T47D (cell line): ENCODE data around the gene KCNJ15.

Experiments used
- DNase-seq, 2 experiments: peaks; one replicate each; pipeline versions ENCODE4 v3.0.0 to v3.0.0-alpha.2; 2011 to 2012; ENCODE audit warnings: low read depth in 1 of 2, low spot score in 1 of 2
- JUND ChIP-seq: IDR thresholded peaks from 2 replicates; pipeline ENCODE4 v1.6.1; 2012; ENCODE audit warnings: low read depth
- in situ Hi-C: cut with HindIII; loops from 2 replicates; pipeline ENCODE4 v1.10.0; 2016; ENCODE audit warnings: low sequenced_read_pairs, low pct_unique_long_range_greater_than_20kb

The KCNJ15 gene

DNA sequence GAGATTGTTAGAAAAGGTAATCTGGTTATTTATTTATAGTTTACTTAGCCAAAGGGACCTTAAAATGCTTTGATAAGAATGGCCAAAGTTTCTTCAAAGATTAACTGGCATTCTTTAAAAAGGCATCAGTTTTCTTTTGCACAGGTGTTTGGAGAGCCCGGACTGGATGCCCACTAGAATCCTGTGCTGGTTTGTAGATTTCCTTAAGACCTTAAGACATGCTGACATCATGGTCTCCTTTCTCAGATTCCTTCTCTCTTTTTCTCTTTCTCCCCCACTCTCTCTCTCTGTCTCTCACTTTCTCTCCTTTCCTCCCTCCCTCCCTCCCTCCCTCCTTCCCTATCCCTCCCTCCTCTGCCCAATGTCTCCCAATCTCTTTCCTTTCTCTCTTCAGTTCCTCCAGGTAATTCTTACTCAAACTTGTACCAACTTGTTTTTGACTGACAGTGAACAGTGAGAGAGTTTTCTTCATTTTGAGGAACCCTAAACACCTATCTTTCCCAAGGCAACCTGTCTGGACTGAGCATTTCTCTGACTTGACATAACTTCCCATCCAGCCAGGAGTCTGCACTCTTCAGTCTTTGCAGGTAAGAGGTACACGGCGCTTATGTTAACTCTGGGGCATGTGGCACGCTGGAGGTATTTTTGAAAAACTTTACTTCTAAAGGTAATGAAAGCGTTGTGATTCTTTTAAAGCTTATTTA, at the start of gene KCNJ15:
Gene KCNJ15 (plus strand): TSS at position 393 of the 704 bp plus-strand sequence. CDS start 42,271 bp downstream, outside the sequence.
- TF ChIP-seq JUND = no peak
- DNase-seq = no peak
- in situ Hi-C loops = no loop called here

DNA sequence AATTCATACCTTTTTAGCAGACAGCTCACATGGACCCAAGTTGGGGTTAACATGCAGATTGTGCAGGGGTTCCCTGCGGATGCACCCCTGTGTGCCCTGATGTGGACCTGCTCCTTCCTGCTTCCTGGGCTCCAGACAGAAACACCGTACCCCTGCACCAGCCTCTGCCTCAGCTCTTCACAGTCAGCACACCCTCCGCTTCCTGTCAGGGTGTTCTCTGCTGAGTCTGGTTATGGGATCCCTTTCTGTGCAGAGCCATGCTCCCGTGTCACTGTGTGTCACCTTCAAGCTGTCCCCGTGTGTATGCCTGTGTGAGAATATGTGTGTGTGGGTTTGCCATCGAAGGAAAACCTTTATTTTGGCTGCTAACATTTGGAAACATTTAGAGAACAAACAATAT, 48.7 kb upstream of the KCNJ15 start:
- in situ Hi-C loops = no loop called here
- TF ChIP-seq JUND = no peak
- no peak for DNase-seq

DNA sequence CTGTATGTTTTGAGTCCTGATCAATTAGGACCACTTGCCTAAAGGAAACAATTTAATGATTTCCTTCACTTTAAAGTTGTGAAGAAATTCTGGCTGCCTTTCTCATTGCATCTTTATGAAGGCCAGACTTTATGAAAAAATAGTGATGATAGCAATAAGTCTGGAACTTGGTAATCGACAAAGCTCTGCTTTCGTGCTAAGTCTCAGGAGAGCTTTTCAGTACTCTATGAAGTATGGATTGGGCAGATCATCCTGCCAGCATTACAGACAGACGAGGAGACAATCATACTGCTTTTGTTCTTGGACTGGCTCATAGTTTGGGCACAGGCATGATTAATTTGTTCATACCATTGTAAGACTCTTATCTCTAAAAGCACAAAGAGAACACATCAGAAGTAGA, 45.5 kb upstream of the KCNJ15 start:
- in situ Hi-C loops = no loop called here
- TF ChIP-seq JUND = no peak
- DNase-seq = no peak

DNA sequence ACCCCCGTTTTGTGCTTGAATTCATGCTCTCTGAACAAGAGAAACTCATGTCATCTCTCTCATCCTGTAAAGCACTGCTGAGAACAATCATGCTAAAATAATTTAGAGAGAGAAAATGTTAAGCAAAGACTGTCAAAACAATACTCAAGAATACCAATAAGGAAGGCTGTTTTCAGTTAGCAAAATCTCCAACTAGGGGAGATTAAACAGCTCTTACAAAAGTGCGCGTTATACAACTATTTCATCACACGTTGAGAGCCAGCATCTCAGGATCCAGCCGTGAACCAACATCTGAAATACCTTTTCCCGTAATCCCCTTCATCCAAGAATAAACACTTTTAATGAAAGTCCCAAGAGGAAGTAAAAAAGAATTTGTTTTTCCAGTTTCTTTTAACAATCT, 44.1 kb upstream of the KCNJ15 start:
- DNase-seq = no peak
- in situ Hi-C loops = no loop called here
- TF ChIP-seq JUND = no peak

DNA sequence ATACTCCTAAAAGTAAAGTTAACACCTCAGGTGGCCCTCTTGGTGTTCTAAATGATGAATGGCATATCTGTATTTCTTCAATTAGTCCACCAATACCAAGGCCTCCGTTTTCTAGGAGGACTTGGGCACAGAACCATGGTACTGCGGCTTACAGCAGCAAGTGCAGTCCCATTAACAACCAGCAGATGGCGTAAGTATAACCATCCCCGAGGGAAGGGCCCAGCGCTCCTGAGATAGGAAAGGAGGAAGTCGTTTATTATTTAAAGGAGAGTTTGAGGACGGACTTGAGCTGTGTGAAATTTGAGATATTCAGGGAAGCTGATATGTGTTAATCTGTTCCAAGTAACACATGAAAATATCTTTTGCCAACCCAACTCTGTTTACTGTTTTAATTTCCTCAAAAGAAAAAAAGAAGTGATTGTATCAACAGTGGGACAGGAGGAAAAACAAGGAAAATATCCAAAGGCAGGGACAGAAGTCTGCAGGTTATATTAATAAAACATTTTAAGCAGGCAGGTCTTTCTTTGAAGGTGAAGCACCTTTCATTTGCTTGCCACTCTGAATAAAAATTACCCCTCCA, 37.7 kb upstream of the KCNJ15 start:
- TF ChIP-seq JUND = no peak
- in situ Hi-C loops = no loop called here
- DNase-seq = peak in 1 of 2 experiments; percentile 69

DNA sequence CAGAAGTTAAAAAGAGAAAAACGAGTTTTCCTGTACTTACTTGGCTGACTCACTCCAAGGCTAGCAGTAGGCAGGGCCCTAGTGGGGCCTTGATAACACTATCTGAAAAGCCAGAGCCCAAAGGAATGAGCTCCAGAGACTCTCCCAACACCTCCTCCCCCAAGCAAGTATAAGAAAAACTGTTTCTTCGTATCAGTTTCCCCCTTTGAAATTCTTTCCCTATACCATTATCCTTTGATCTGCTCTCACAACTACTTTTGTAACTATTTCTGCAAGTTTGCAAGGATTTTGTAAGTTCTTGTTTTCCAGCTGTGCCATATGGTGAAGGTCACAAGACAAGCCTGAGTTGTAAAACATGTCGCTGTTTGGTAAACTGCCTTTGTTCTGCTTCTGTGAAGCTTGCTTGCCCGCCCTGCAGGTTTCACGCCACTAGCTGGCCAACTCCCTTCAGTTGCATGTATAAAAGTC, 36.5 kb upstream of the KCNJ15 start:
- TF ChIP-seq JUND = no peak
- DNase-seq = no peak
- in situ Hi-C loops = no loop called here

DNA sequence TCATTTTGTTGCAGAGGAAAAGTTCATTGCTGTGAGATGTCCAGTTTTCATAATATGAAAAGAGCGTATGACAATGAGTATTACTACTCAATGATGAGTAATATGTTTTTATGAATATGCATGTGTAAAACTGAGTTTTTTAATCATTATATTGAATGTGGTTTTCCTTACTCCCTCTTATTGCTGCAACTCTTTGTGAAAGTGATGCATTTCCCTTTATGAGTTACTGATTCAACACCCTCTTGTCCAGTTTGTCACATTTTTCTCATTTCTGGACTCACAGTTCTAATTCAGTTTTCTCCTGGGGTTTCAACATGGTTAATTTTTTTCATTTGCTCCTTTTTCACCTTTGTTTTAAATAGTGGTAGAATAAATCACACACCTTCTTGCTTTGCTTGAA, 35.2 kb upstream of the KCNJ15 start:
- no peak for DNase-seq
- in situ Hi-C loops = no loop called here
- TF ChIP-seq JUND = no peak

DNA sequence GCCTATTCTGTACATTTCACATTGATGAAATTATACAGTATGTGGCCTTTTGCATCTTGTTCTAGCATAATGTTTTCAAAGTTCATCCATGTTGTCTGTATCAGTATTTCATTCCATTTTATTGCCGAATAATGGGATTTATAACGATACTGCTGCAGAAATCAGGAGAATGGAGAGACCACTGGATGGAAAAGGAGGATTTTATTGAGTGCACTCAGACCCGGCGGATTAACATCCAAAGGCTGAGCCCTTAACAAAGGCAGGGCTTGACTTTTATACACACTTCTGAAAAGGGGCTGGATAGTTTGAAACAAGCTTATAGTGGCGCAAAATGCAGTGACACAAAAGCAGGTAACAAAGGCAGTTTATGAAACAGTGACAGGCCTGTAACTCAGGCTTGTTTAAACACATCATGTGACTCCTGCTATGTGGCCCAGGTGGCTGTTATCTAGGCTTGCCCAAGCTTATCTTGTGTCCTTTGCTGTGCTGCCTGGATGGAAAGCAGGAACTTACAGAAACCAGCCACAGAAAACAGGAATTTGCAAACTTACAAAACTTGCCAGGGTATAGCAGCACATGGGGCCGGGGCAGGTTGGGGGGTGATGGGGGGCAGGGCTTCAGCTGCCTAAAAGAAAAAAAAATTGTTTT, 32.8 kb upstream of the KCNJ15 start:
- DNase-seq = peak in 1 of 2 experiments; percentile 24
- TF ChIP-seq JUND = no peak
- in situ Hi-C loops = no loop called here

DNA sequence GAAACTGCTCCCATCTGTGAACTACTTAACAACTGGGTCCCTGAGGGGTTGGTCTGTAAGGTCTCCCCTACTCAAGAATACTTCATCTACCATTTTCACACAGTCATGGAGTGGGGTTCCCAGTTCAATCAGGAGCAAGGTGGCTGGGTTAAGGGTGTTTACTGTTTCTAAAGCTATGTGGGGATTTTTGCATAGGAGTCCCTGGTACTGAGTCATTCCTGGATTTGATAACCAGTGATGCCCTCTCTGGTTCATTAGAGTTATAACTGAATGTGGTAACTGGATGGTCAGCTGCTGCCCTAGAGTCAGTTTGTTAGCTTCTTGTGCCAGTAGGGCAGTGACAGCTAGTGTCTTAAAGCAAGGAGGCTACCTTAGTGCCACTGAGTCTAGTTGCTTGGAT, 29.4 kb upstream of the KCNJ15 start:
- TF ChIP-seq JUND = no peak
- in situ Hi-C loops = no loop called here
- DNase-seq = no peak

DNA sequence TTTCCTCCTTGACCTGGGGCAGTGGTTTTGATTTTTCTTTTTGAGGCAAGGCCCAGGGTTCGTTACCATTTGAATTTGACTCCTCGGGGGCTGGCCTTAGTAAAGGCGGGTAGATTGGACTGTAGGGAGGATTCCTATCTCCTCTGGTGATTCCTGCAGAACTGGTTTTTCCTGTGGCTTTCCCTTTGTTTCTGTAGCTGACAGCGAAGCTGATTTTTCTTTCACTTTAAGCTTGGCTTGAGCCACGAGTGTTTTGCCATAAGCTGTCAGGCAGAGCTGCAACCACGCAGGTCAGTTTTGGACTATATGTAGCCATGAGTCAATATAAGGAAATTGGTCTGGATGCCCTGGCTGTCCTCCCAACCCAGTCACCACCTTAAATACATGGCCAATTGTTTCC, 28.7 kb upstream of the KCNJ15 start:
- in situ Hi-C loops = no loop called here
- no peak for TF ChIP-seq JUND
- DNase-seq = peak in 1 of 2 experiments; percentile 43

DNA sequence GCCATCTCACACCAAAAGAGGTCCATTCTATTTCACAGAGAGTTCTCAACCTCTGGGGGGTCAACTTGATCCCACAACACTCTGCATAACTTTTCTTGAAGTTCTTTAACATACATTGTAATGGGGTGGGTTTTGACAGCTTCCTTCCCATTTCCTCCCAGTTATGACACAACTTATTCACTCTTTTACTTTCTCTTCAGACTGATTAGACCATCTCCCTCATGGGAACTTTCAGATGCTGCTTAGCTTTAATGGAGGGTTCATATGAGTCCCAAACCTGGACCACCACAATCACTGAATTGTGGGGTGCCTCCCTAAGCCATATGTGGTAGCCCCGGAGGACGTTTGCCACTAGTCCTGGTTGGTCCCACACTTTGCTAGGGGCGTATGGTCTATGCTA, 28.3 kb upstream of the KCNJ15 start:
- TF ChIP-seq JUND = no peak
- in situ Hi-C loops = no loop called here
- no peak for DNase-seq

DNA sequence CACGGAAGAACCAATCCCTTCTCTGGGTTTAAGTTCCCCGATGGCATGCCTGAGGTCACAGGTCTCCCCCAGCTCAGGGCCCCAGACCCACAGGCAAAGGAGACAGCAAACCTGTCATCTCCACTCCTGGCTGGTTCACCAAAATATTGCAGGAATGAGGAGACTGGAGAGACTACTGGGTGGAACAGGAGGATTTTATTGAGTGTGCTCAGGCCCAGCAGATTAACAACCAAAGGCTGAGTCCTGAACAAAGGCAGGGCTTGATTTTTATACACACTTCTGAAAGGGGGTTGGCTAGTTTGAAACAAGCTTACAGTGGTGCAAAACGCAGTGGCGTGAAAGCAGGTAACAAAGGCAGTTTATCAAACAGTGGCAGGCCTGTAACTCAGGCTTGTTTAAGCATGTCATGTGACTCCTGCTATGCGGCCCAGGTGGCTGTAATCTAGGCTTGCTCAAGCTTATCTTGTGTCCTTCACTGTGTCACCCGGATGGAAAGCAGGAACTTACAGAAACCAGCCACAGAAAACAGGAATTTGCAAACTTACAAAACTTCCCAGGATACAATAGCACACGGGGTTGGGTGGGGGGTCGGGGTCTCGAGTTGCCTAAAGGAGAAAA, 27.4 kb upstream of the KCNJ15 start:
- peak in 1 of 2 experiments; percentile 37 for DNase-seq
- no peak for TF ChIP-seq JUND
- in situ Hi-C loops = no loop called here
